KMS-11 (cell line): Measurements from ENCODE around the gene TSPAN10.

ENCODE experiments used
- H2AFZ ChIP-seq: fragments of 200-600 bp; sonication (generic); 2 replicates; pipeline ENCODE4 v1.6.1; 2016; ENCODE audit warnings: antibody characterized with exemption, mixed run types, low read depth
- H3K27ac ChIP-seq: fragments of 200-600 bp; sonication (generic); 2 replicates; pipeline ENCODE4 v1.6.1; 2016; ENCODE audit warnings: mild to moderate bottlenecking, mixed run types
- H3K27me3 ChIP-seq: fragments of 200-600 bp; sonication (generic); 2 replicates; pipeline ENCODE4 v1.6.1; 2017; ENCODE audit warnings: mild to moderate bottlenecking, low read depth, mixed run types, moderate library complexity; ENCODE audit not compliant: insufficient read depth
- H3K36me3 ChIP-seq: fragments of 200-600 bp; sonication (generic); 2 replicates; pipeline ENCODE4 v1.6.1; 2017; ENCODE audit warnings: mild to moderate bottlenecking, mixed run types; ENCODE audit not compliant: insufficient read depth
- H3K4me1 ChIP-seq: fragments of 200-600 bp; sonication (generic); 2 replicates; pipeline ENCODE4 v1.6.1; 2016; ENCODE audit warnings: mild to moderate bottlenecking, low read depth, mixed run types; ENCODE audit not compliant: poor library complexity, severe bottlenecking
- H3K4me2 ChIP-seq: fragments of 200-600 bp; sonication (generic); 2 replicates; pipeline ENCODE4 v1.7.0; 2016; ENCODE audit warnings: mild to moderate bottlenecking, mixed run types
- H3K4me3 ChIP-seq: fragments of 200-600 bp; sonication (generic); IDR thresholded peaks from 2 replicates; pipeline ENCODE4 v1.6.1; 2017; ENCODE audit warnings: low read depth, low read length, mixed read lengths; ENCODE audit not compliant: insufficient read depth
- H3K79me2 ChIP-seq: fragments of 200-600 bp; sonication (generic); 2 replicates; pipeline ENCODE4 v1.6.1; 2016; ENCODE audit warnings: low read depth, mixed run types; ENCODE audit not compliant: insufficient read depth
- H3K9ac ChIP-seq: fragments of 200-600 bp; sonication (generic); 2 replicates; pipeline ENCODE4 v1.6.1; 2016; ENCODE audit warnings: mild to moderate bottlenecking, mixed run types
- H4K20me1 ChIP-seq: fragments of 200-600 bp; sonication (generic); 2 replicates; pipeline ENCODE4 v1.6.1; 2016; ENCODE audit warnings: mild to moderate bottlenecking, mixed run types; ENCODE audit not compliant: insufficient read depth
- CTCF ChIP-seq: fragments of 200-600 bp; sonication (generic); conservative IDR thresholded peaks from 2 replicates; pipeline ENCODE4 v1.6.1; 2017; ENCODE audit warnings: low read depth, mild to moderate bottlenecking, antibody characterized with exemption, low read length, moderate library complexity, mixed read lengths

TSPAN10 gene

GRCh38 chr17:81635973-81636504 is 957 bp upstream of the TSPAN10 start:
- no peak overlapping the region for H2AFZ ChIP-seq
- H3K4me3 ChIP-seq: no peak overlapping the region
- 0 out of 2 replicates have a peak, but pooled peaks cover 11% of the 10 kb centered on the region for H4K20me1 ChIP-seq
- no peaks in the 10 kb centered on the region for H3K36me3 ChIP-seq
- H3K4me1 ChIP-seq: peaks cover 20% of the 10 kb centered on the region
- no peak for TF ChIP-seq CTCF
- H3K27ac ChIP-seq: peak overlapping the region; percentile 82
- no peaks in the 10 kb centered on the region for H3K27me3 ChIP-seq
- H3K9ac ChIP-seq: peak overlapping the region; percentile 89
- H3K79me2 ChIP-seq: peaks cover 54% of the 10 kb centered on the region
- H3K4me2 ChIP-seq: peak overlapping the region; percentile 67

GRCh38 chr17:81638683-81639082 is 1.7 kb downstream of the TSPAN10 start:
- H3K4me2 ChIP-seq: no peak overlapping the region
- no peak overlapping the region for H2AFZ ChIP-seq
- no peak overlapping the region for H3K9ac ChIP-seq
- no peaks in the 10 kb centered on the region for H3K27me3 ChIP-seq
- H4K20me1 ChIP-seq: 0 out of 2 replicates have a peak, but pooled peaks cover 11% of the 10 kb centered on the region
- no peaks in the 10 kb centered on the region for H3K36me3 ChIP-seq
- H3K79me2 ChIP-seq: peaks cover 30% of the 10 kb centered on the region
- no peak for TF ChIP-seq CTCF
- H3K4me1 ChIP-seq: peaks cover 20% of the 10 kb centered on the region
- no peak overlapping the region for H3K4me3 ChIP-seq
- H3K27ac ChIP-seq: no peak overlapping the region

- TF ChIP-seq CTCF: no peak
- Histone ChIP-seq H3K4me1 (peaks cover 9% of the 10 kb centered on the region), H3K79me2 (peaks cover 17% of the 10 kb centered on the region), H3K4me3 (no peak overlapping the region), H2AFZ (no peak overlapping the region), H3K27me3 (no peaks in the 10 kb centered on the region), H3K4me2 (no peak overlapping the region), H3K36me3 (no peaks in the 10 kb centered on the region), H3K9ac (no peak overlapping the region), H3K27ac (no peak overlapping the region), H4K20me1 (0 out of 2 replicates have a peak, but pooled peaks cover 3% of the 10 kb centered on the region)
Measured at GRCh38 chr17:81640011-81640410, 3.0 kb downstream of the TSPAN10 start.

GRCh38 chr17:81641825-81642489 is 5.0 kb downstream of the TSPAN10 start:
- H3K36me3 ChIP-seq: no peaks in the 10 kb centered on the region
- no peak overlapping the region for H3K9ac ChIP-seq
- H2AFZ ChIP-seq: no peak overlapping the region
- no peak overlapping the region for H3K4me2 ChIP-seq
- TF ChIP-seq CTCF: no peak
- H3K4me3 ChIP-seq: no peak overlapping the region
- H3K79me2 ChIP-seq: no peaks in the 10 kb centered on the region
- no peaks in the 10 kb centered on the region for H3K4me1 ChIP-seq
- H4K20me1 ChIP-seq: no peaks in the 10 kb centered on the region
- no peak overlapping the region for H3K27ac ChIP-seq
- no peaks in the 10 kb centered on the region for H3K27me3 ChIP-seq
